ENCODE measurements around the gene P2RY14.

- TF ChIP-seq CTCF (IDR thresholded peaks at IDR 0.05) (no peak), SP1 (CRISPR knock-in tag; conservative IDR thresholded peaks at IDR 0.05) (no peak), TEAD4 (CRISPR knock-in tag; IDR thresholded peaks at IDR 0.05) (no peak), CBFB (CRISPR knock-in tag; IDR thresholded peaks at IDR 0.05; ENCODE audit: low read depth) (no peak), SOX15 (CRISPR knock-in tag; IDR thresholded peaks at IDR 0.05) (no peak)
These were observed 47.7 kb downstream of the P2RY14 start for GRCh38 chr3:151230646-151231045.
